MM.1S (cell line): Measurements from ENCODE around the gene BMP15.

Experiments
- DNase-seq: peaks from one replicate; pipeline ENCODE4 v3.0.0-alpha.2; 2015
- H2AFZ ChIP-seq: fragments of 300-600 bp; sonication (generic); 2 replicates; pipeline ENCODE4 v1.6.0; 2016; ENCODE audit warnings: antibody characterized with exemption, low read length
- H3F3A ChIP-seq: fragments of 300-600 bp; sonication (generic); 2 replicates; pipeline ENCODE4 v1.6.1; 2016; ENCODE audit warnings: mild to moderate bottlenecking, antibody characterized with exemption, low read length, moderate library complexity, mixed read lengths; ENCODE audit not compliant: insufficient read depth
- H3K27ac ChIP-seq: fragments of 300-600 bp; sonication (generic); 2 replicates; pipeline ENCODE4 v1.5.1; 2016; ENCODE audit warnings: mild to moderate bottlenecking, low read length
- H3K27me3 ChIP-seq: fragments of 300-600 bp; sonication (generic); replicated peaks from 2 replicates; pipeline ENCODE4 v1.6.0; 2016; ENCODE audit warnings: low read length; ENCODE audit not compliant: insufficient read depth
- H3K36me3 ChIP-seq: fragments of 300-600 bp; sonication (generic); replicated peaks from 2 replicates; pipeline ENCODE4 v1.6.1; 2016; ENCODE audit warnings: mild to moderate bottlenecking, low read length, mixed read lengths; ENCODE audit not compliant: insufficient read depth
- H3K4me1 ChIP-seq: fragments of 300-600 bp; sonication (generic); 2 replicates; pipeline ENCODE4 v1.6.1; 2016; ENCODE audit warnings: low read length, mixed read lengths
- H3K4me2 ChIP-seq: fragments of 300-600 bp; sonication (generic); 2 replicates; pipeline ENCODE4 v1.6.0; 2016; ENCODE audit warnings: low read depth, low read length
- H3K4me3 ChIP-seq: fragments of 300-600 bp; sonication (generic); 2 replicates; pipeline ENCODE4 v1.5.1; 2016; ENCODE audit warnings: low read length, mixed read lengths
- H3K79me2 ChIP-seq: fragments of 300-600 bp; sonication (generic); 2 replicates; pipeline ENCODE4 v1.6.1; 2016; ENCODE audit warnings: mixed run types, low read length, mixed read lengths
- H3K9ac ChIP-seq: fragments of 300-600 bp; sonication (generic); 2 replicates; pipeline ENCODE4 v1.6.1; 2016; ENCODE audit warnings: low read length, mixed read lengths
- H3K9me2 ChIP-seq: fragments of 300-600 bp; sonication (generic); replicated peaks from 2 replicates; pipeline ENCODE4 v1.6.1; 2016; ENCODE audit warnings: mild to moderate bottlenecking, low read length, mixed read lengths; ENCODE audit not compliant: insufficient read depth
- H3K9me3 ChIP-seq: fragments of 300-600 bp; sonication (generic); replicated peaks from 2 replicates; pipeline ENCODE4 v1.6.1; 2016; ENCODE audit warnings: mild to moderate bottlenecking, low read length, mixed read lengths; ENCODE audit not compliant: insufficient read depth
- H4K20me1 ChIP-seq: fragments of 300-600 bp; sonication (generic); 2 replicates; pipeline ENCODE4 v1.6.1; 2016; ENCODE audit warnings: mild to moderate bottlenecking, low read length, moderate library complexity, mixed read lengths; ENCODE audit not compliant: insufficient read depth
- EZH2 ChIP-seq: fragments of 300-600 bp; sonication (generic); optimal IDR thresholded peaks from 2 replicates; pipeline ENCODE3; 2017; ENCODE audit warnings: low read depth, mild to moderate bottlenecking, antibody characterized with exemption, low read length, mixed read lengths
- EZH2phosphoT487 ChIP-seq: fragments of 300-600 bp; sonication (generic); IDR thresholded peaks from 2 replicates; pipeline ENCODE4 v1.6.1; 2018; ENCODE audit warnings: antibody characterized with exemption, low read length
- TF ChIP-seq, protein P1 (sequence below): fragments of 300-600 bp; sonication (generic); IDR thresholded peaks from 2 replicates; pipeline ENCODE4 v1.5.1; 2016; ENCODE audit warnings: antibody characterized with exemption, low read length, mixed read lengths

Gene BMP15

DNA sequence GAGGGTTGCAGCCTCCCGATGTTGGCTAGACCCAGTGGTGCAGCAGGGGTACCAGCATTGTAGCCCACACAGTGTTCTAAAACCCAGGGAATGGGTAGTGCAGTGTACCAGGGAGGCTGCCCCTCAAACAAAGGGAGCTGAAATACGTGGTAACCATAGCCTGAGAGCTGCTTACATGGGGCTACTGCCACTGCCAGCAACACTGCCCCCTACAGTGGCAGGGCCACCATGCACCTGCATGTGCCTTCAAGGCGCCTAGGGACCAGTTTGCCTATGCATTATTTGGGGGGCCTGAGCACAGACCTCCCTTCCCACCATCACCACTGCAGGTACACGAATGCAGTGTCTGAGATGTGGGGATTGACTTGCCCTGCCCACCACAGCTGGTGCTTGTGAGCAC lies 21.0 kb upstream of the BMP15 start:
- no peak overlapping the region for H3K4me3 ChIP-seq
- no peak for DNase-seq
- no peaks in the 10 kb centered on the region for H3K9me2 ChIP-seq
- TF ChIP-seq EZH2phosphoT487 (no peak), EZH2 (no peak)
- TF ChIP-seq, protein P1, sequence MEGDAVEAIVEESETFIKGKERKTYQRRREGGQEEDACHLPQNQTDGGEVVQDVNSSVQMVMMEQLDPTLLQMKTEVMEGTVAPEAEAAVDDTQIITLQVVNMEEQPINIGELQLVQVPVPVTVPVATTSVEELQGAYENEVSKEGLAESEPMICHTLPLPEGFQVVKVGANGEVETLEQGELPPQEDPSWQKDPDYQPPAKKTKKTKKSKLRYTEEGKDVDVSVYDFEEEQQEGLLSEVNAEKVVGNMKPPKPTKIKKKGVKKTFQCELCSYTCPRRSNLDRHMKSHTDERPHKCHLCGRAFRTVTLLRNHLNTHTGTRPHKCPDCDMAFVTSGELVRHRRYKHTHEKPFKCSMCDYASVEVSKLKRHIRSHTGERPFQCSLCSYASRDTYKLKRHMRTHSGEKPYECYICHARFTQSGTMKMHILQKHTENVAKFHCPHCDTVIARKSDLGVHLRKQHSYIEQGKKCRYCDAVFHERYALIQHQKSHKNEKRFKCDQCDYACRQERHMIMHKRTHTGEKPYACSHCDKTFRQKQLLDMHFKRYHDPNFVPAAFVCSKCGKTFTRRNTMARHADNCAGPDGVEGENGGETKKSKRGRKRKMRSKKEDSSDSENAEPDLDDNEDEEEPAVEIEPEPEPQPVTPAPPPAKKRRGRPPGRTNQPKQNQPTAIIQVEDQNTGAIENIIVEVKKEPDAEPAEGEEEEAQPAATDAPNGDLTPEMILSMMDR, result no peak
- H3K27me3 ChIP-seq, result no peaks in the 10 kb centered on the region
- H3K27ac ChIP-seq, result no peak overlapping the region
- no peaks in the 10 kb centered on the region for H3K36me3 ChIP-seq
- no peaks in the 10 kb centered on the region for H3F3A ChIP-seq
- no peaks in the 10 kb centered on the region for H3K9me3 ChIP-seq
- H2AFZ ChIP-seq, result no peak overlapping the region
- no peak overlapping the region for H3K4me2 ChIP-seq
- no peaks in the 10 kb centered on the region for H3K79me2 ChIP-seq
- no peaks in the 10 kb centered on the region for H3K4me1 ChIP-seq
- H4K20me1 ChIP-seq, result no peaks in the 10 kb centered on the region
- no peak overlapping the region for H3K9ac ChIP-seq

DNA sequence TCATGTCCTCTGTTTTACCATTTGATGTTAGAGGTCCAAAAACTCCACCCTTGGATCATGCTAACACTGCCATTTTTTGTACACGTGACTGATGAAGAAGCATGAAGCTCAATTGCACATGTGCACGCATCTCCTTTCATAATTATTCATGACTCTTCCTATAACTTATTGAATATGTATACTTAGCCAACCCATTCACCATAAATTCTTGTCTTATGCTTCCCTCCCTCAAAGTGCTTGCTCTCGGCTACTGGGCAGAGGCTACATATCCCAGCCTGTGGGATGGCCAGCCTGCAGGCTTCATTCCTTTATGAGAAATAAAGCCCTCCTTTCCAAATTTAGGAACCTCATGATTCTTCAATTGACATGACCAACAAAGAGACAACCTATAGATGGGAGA lies 17.5 kb upstream of the BMP15 start:
- TF ChIP-seq EZH2 (no peak), EZH2phosphoT487 (no peak)
- TF ChIP-seq, protein P1, result no peak

DNA sequence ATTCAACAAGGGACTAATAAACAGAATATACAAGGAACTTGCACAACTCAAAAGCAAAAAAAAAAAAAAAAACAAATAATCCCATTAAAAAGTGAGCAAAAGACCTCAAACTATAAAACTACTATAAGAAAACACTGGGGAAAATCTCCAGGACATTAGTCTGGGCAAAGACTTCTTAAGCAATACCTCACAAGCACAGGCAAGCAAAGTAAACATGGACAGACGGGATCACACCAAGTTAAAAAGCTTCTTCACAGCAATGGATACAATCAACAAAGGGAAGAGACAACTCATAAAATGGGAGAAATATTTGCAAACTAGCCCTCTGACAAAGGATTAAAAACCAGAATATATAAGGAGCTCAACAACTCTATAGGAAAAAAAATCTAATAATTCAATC lies 17.1 kb upstream of the BMP15 start:
- Histone ChIP-seq H3K79me2 (no peaks in the 10 kb centered on the region), H3K9me2 (no peaks in the 10 kb centered on the region), H3F3A (no peaks in the 10 kb centered on the region), H3K36me3 (no peaks in the 10 kb centered on the region), H3K4me1 (no peaks in the 10 kb centered on the region), H4K20me1 (no peaks in the 10 kb centered on the region), H2AFZ (no peak overlapping the region), H3K4me2 (no peak overlapping the region), H3K27me3 (no peaks in the 10 kb centered on the region), H3K27ac (no peak overlapping the region), H3K9ac (no peak overlapping the region), H3K9me3 (no peaks in the 10 kb centered on the region), H3K4me3 (no peak overlapping the region)
- no peak for DNase-seq
- TF ChIP-seq EZH2, result no peak
- TF ChIP-seq, protein P1, result no peak
- no peak for TF ChIP-seq EZH2phosphoT487

More for the DNA sequence above, 17.5 kb upstream of the BMP15 start:
- H2AFZ ChIP-seq, result no peak overlapping the region
- no peaks in the 10 kb centered on the region for H3F3A ChIP-seq
- H3K9me2 ChIP-seq, result no peaks in the 10 kb centered on the region
- no peaks in the 10 kb centered on the region for H3K36me3 ChIP-seq
- no peak overlapping the region for H3K9ac ChIP-seq
- no peaks in the 10 kb centered on the region for H3K27me3 ChIP-seq
- no peaks in the 10 kb centered on the region for H3K4me1 ChIP-seq
- H3K79me2 ChIP-seq, result no peaks in the 10 kb centered on the region
- no peak overlapping the region for H3K27ac ChIP-seq
- DNase-seq, result no peak
- H3K4me2 ChIP-seq, result no peak overlapping the region
- H3K9me3 ChIP-seq, result no peaks in the 10 kb centered on the region
- no peaks in the 10 kb centered on the region for H4K20me1 ChIP-seq
- H3K4me3 ChIP-seq, result no peak overlapping the region
